NCI-H2196 (cell line): ENCODE data around the gene CCDC66.

Experiments used
- DNase-seq: peaks from one replicate; lab custom pipeline; 2025; ENCODE audit not compliant: unreplicated experiment; lab: John Stamatoyannopoulos, UW

The CCDC66 gene

DNA sequence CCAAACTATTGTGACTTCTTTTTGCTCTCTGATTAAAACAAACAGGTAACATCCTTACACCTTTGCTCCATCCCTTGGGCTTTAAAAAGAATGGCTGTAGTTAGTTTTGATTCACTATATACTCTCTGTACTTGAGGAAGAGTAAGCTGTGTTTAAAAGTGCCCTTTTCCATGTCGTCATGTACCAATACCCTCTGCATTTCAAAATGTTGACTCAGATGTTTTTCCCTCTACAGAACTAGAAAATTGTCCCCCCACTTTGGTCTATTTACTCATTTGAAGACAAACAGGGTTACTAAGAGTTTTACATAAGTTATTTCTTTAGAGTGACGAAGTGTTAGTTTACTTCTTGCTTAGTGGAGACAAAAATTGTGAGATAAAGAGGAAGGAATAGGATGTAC, 63.4 kb downstream of the CCDC66 start:
- DNase-seq = no peak

DNA sequence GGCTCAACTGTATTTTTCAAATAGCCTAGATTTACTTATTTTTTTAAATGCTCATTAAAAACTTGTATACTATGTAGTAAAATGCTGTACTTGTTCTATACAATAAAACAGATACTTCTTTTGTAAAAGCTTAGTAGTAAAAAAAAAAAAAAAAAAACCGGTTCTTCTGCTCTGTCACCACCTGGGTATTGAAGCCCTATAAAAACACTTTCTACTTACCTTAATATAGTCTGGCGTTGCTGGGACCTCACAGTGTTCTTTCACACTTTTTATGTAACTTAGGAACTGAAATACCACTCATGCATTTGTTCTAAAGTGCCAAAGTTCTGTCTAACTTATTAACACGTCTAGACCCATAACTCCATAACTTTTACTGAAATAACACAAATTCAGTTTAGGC, 64.7 kb downstream of the CCDC66 start:
- no peak for DNase-seq

DNA sequence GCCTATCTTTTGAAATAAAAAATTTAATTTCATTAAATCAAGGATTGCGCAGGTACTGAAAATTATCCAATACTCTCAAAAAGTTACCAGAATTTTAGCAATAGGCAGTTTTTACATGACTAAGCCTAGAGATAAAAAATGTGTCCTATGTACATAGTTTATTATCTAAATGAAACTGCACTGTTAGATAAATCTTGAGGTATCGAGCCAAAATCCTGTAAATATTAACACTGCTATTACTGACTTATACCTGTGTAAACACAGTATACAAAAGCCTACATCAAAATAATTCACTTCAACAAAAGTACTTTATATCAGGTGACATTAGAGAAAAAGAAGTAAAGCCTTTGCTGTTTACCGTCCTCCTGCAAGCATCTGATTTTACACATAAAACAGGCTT, 65.4 kb downstream of the CCDC66 start:
- DNase-seq = no peak

DNA sequence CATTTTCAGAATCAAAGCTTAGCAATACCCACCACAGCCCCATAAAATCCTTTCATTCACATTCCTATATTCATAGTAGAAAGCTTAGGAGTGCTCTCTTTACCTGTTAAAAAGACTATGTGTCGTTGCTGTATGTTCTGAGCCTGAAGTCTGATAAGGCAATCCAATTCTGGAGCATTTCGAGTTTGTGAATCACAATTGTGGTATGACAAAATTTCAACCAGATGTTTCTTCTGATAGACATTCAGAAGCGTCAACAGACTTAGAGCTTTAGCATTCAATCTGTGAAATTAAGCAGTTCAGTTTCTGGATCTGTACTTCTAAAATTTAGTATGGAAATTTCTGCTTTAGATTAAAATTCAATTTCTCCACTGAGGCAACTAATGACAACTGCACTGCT, 67.8 kb downstream of the CCDC66 start:
- DNase-seq = no peak

DNA sequence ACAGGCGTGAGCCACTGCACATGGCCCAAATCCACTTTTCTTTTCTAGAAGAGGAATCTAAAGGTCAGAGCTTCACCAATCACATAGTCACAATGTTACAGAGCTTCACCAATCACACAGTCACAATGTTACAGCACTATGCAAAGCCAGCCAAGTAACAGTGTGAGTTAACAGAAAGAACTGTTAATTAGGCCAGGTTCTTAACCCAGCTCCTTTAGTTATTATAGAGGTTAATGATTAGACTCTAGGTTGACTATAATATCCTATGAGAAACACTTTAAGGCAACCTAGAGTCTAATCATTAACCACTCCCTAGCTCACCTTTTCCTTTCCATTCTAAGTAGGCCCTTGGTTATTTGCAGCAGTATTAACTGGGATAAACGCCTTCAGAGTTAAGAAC, 72.1 kb downstream of the CCDC66 start:
- no peak for DNase-seq

DNA sequence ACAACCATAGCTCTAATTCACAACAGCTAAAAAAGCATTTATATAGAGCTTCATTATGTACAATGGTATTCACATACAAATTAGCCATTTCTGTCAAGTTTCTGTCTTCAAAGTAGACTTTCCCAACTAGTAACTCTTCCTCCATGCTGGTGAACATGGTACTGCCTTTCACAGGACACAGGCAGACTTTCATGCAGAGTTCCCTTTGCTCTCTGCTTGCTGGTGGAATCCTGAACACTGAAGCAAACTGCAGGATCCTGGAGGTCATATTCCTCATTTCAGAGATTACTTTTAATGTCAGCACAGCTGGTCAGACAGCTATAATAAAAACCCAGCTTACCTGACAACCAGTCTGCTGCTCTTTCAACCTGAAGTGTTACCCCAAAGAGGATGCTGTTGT, 72.5 kb downstream of the CCDC66 start:
- no peak for DNase-seq

DNA sequence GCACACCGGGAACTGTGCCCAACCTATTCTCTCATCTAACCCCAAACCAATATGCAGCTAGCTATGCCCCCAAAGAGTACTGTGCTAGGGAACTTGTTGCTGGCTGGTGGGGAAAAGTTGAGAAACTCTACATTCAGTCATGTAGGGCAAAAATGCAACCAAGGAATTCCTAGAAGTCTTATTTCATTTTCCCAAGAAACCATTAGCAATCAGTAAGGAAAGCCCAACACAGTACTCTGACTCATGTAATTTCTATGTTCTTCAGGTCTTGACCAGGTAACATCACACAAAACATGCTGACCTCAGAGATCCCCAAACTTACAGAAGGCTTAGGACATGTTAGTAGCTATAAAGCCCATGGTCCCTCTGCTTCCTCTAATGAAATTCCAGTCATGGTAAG, 74.0 kb downstream of the CCDC66 start:
- no peak for DNase-seq

DNA sequence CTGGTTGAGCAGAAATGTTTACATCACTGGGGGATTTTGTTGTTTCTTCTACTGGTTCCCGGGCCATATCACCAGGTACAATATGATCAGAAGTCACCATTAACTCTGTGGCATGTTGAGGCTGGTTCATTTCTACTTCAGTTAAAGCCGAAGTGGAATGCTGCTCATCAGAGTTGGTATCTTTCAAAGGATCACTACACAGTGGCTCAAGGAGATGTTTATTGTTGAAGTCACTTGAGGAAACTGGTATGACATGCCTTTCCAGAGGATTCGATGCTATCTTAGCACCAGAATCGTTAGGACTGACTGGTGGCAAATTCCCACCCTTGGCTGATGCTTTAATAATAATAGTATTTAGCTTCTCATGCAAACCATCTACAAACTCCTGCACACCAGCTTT, 76.2 kb downstream of the CCDC66 start:
- DNase-seq = no peak

DNA sequence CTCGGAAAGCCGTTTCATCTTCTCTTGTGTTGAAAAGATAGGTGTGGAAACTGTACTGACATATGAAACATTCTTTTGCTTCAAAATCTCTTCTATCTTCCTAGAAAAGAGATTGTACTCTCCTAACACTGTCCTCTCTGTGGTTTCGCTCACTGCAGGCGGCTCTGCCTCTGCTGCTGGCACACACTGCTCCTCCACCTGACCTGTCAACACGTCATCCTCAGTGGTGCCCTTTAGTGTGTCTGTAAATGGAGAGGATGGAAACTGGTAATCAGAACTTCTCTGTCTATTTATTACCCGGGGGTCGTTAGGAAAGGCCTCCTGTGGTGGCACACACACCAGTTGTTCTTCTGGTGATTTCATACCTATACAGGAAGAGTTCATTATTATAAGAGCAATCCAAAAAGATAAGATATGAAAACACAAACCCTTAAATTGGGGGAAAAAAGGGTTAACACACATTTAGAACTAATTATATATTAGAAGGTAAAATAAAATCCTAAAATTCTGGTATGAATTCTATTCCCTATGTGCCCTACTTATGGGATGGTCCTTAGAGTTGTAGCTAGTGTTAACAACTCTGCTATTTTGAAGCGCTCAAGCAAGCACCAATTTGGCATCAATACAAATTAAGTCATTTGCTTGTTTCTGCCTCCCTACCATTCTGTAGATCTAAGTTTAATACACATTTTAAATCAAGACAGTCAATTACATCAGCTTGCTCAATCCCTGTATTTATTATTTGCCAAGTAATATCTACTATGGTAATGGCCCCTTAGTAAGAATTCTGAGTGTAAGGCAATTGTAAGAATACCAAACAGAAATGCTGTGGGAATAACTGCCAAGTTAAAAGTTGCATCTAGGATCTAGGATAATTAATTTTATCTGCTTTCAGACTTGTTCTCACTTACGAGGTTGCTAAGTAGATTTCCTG, 76.9 kb downstream of the CCDC66 start:
- no peak for DNase-seq

DNA sequence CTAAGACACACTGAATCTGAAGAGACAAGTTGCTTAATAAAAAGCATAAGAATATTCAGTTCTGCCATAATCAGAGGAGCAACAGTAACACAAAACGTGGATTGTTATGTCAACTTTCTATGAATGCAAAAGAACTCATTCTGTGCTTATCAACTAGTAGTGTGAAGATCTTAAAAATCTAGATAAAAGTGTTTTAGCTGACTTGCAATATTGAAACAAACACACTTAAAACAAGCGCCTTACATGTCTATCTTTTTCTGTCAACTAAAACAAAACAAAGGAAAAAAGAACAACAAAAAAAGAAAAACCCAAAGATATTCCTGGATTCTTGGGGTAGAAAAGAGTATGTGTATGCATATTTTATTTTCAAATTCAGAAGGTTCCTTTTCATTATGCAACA, 88.4 kb downstream of the CCDC66 start:
- no peak for DNase-seq

DNA sequence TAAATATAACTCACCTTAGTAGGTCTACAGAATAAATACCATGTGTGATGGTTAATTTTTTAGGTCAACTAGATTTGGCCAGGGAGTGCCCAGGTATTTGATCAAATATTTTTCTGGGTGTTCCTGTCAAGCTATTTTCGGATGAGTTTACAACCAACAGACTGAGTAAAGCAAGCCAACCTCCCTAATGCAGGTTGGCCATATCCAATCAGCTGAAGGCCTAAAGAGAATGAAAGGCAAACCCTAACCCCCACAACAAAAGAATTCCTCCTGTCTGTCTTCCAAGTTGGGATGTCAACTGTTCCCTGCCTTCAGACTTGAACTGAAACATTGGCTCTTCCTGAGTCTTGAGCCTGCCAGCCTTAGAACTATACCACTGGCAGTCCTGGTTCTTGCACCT, 97.5 kb downstream of the CCDC66 start:
- no peak for DNase-seq

DNA sequence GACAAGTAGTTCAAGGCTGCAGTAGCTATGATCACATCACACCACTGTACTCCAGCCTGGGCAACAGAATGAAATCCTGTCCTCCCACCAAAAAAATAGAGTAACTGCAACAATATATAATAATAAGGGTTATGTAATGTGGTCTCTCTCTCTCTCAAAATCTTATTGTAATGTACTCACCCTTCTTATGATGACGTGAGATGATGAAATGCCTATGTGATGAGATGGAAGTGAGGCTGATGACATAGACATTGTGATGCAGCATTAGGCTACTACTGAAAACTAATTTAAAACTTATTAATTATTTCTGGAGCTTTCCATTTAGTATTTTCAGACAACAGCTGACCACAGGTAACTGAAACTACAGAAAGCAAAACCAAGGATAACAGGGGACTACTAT, 98.7 kb downstream of the CCDC66 start:
- DNase-seq = no peak

DNA sequence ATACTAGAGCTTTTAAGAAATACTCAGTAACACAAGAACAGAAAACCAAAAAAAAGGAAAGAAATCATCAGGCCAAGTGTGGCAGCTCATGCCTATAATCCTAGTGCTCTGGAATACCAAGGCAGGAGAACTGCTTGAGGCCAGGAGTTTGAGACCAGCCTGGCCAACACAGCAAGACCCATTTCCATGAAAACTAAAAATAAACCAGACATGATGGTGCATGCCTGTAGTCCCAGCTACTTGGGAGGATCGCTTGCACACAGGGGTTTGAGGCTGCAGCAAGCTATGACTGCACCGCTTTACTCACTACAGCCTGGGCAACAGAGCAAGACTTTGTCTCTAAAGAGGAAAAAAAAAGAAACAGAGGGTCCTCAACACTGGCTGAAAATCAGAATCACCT, 107.8 kb downstream of the CCDC66 start:
- no peak for DNase-seq

DNA sequence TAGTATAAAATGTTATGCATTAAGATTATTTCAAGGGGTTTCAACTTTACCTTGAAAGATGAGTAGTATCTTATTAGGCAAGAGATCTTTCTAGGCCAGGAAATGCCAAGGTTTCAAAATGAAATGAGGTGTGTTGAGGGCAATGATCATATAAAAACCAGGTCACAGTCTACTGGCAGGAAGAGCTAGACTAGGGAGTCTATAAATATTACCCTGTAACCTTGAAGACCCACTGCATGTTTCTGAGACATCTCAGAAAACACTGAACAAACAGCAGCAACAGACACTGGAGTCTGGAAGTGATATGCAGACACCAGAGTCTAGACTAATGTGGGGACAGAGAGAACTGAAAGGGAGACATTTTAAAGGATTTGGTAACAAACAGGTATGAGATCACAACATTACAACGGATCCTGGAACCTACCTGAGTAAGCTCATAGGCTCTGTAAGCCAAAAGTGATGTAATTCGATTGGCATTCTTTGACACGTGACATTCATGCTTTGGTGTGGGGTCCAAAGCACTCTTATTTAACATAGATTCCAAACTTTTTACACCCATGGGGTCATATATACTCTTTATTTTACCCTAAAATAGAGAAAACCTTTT, 111.1 kb downstream of the CCDC66 start:
- DNase-seq = no peak
